A549 (cell line): ENCODE results near the gene KDELR3. TPM values are rescaled to one million over a fixed set of nuclear protein-coding genes. Genes with fewer than 3 reads are reported as not detected.

ENCODE experiments used
- ATAC-seq, 2 experiments: fragments of 200-7000 bp in 1 of 2; fragments of >200 bp in 1 of 2; cut with Nextera tagmentation in 1 of 2; cut with Tn5 transposase in 1 of 2; 3 replicates each; pipeline versions ENCODE4 v1.8.0 to v1.9.1; 2018 to 2020; ENCODE audit warnings: mild to moderate bottlenecking in 1 of 2, moderate library complexity in 1 of 2
- CTCF ChIA-PET: fragments of 300-600 bp; sonication (Branson Sonifier 250); formaldehyde crosslinking; extraction: SDS; loops from one replicate; lab custom pipeline; 2021; ENCODE audit warnings: antibody characterized with exemption, inconsistent platforms; lab: Yijun Ruan, JAX
- POLR2A ChIA-PET: fragments of 350-600 bp; formaldehyde crosslinking; extraction: SDS; loops from one replicate; lab custom pipeline; 2021; ENCODE audit warnings: antibody characterized with exemption, inconsistent platforms; lab: Yijun Ruan, JAX
- DNase-seq, 2 experiments: peaks; one replicate each; pipeline versions ENCODE4 v3.0.0 to v3.0.0-alpha.2; 2011 to 2016; ENCODE audit warnings: low read depth in 1 of 2, low spot score in 1 of 2
- FAIRE-seq: peaks from 2 replicates; lab custom pipeline; 2011; peaks lifted over from hg19 to GRCh38; lab: Jason Lieb, UNC
- H3K27ac ChIP-seq, 2 experiments: fragments of >200 bp; sonication (Bioruptor Twin); formaldehyde crosslinking; 3 replicates each; pipeline ENCODE4 v1.5.1; 2016 to 2017
- H3K4me1 ChIP-seq: fragments of >200 bp; sonication (Bioruptor Twin); formaldehyde crosslinking; 3 replicates; pipeline ENCODE4 v1.6.1; 2016
- H3K4me2 ChIP-seq: fragments of >200 bp; sonication (Bioruptor Twin); formaldehyde crosslinking; 3 replicates; pipeline ENCODE4 v1.6.1; 2016
- H3K4me3 ChIP-seq: fragments of >200 bp; sonication (Bioruptor Twin); formaldehyde crosslinking; 3 replicates; pipeline ENCODE4 v1.5.1; 2016
- H3K9me3 ChIP-seq: fragments of >200 bp; sonication (Bioruptor Twin); formaldehyde crosslinking; 3 replicates; pipeline ENCODE4 v1.6.1; 2016
- CBX8 ChIP-seq: fragments of 200-600 bp; sonication (generic); IDR thresholded peaks from 2 replicates; pipeline ENCODE4 v1.6.1; 2016
- CEBPB ChIP-seq, 2 experiments: fragments of >200 bp in 1 of 2; sonication (Bioruptor Twin) in 1 of 2; formaldehyde crosslinking in 1 of 2; IDR thresholded peaks; 2 replicates each; pipeline ENCODE4 v1.6.1; 2012 to 2016
- CHD4 ChIP-seq: fragments of 200-600 bp; sonication (generic); IDR thresholded peaks from 2 replicates; pipeline ENCODE4 v1.6.1; 2016; ENCODE audit warnings: antibody characterized with exemption, mild to moderate bottlenecking, borderline replicate concordance
- ELK1 ChIP-seq: fragments of 150-350 bp; IDR thresholded peaks from 2 replicates; pipeline ENCODE4 v1.6.1; 2014; ENCODE audit warnings: low read depth, mild to moderate bottlenecking, low read length
- EP300 ChIP-seq, 2 experiments: fragments of >200 bp; sonication (Bioruptor Twin); formaldehyde crosslinking; IDR thresholded peaks; 2 replicates in 1 of 2; 3 replicates in 1 of 2; pipeline ENCODE4 v1.6.1; 2016 to 2017
- HEYL ChIP-seq: fragments of 250-450 bp; sonication (Bioruptor Pico); IDR thresholded peaks from 2 replicates; pipeline ENCODE4 v1.8.0; 2021; ENCODE audit warnings: mild to moderate bottlenecking, moderate library complexity
- JUN ChIP-seq, 2 experiments: fragments of >200 bp; sonication (Bioruptor Twin); formaldehyde crosslinking; IDR thresholded peaks; 2 replicates in 1 of 2; 3 replicates in 1 of 2; pipeline ENCODE4 v1.6.1; 2016 to 2017
- MYC ChIP-seq: IDR thresholded peaks from 2 replicates; pipeline ENCODE4 v1.6.1; 2012; ENCODE audit warnings: mild to moderate bottlenecking, inconsistent platforms, low read length, improper control_type of control experiment, borderline replicate concordance
- NR3C1 ChIP-seq: fragments of >200 bp; sonication (Bioruptor Twin); formaldehyde crosslinking; IDR thresholded peaks from 3 replicates; pipeline ENCODE4 v1.6.1; 2017
- RAD21 ChIP-seq, 2 experiments: fragments of >200 bp in 1 of 2; sonication (Bioruptor Twin) in 1 of 2; formaldehyde crosslinking in 1 of 2; IDR thresholded peaks in 1 of 2; conservative IDR thresholded peaks in 1 of 2; 2 replicates in 1 of 2; 3 replicates in 1 of 2; pipeline ENCODE4 v1.6.1; 2012 to 2018; ENCODE audit warnings: inconsistent platforms in 1 of 2
- RARB ChIP-seq: fragments of 250-450 bp; sonication (Bioruptor Pico); IDR thresholded peaks from 2 replicates; pipeline ENCODE4 v1.8.0; 2021; ENCODE audit warnings: mild to moderate bottlenecking, moderate library complexity
- TP53 ChIP-seq: fragments of 250-450 bp; sonication (Bioruptor Pico); IDR thresholded peaks from 2 replicates; pipeline ENCODE4 v1.5.0; 2021; ENCODE audit warnings: mild to moderate bottlenecking, moderate library complexity
- WGBS: methylation state at CpG from one replicate; pipeline ENCODE4 v1.1.6; 2017; ENCODE audit errors: missing lambda C conversion rate; 5-methylcytosine and 5-hydroxymethylcytosine counted together
- polyA plus RNA-seq, 4 experiments: library from polyadenylated mRNA; depleted of rRNA in 3 of 4; stranded (reverse); fragments of >200 nt; fragmentation: RNase III in 1 of 4; extraction: RNeasy Plus Mini Kit Qiagen cat#74134 plus additional on column Dnase treatment in 1 of 4; gene quantifications; 2 replicates in 3 of 4; 3 replicates in 1 of 4; pipeline ENCODE4 v1.2.3, GENCODE V29; 2011 to 2017
- TF ChIP-seq, protein P1 (sequence below): fragments of >200 bp; sonication (Bioruptor Twin); formaldehyde crosslinking; IDR thresholded peaks from 3 replicates; pipeline ENCODE4 v1.6.1; 2016
- TF ChIP-seq, protein P2 (sequence below): fragments of 200-600 bp; sonication (generic); IDR thresholded peaks from 2 replicates; pipeline ENCODE4 v1.6.1; 2016; ENCODE audit warnings: antibody characterized with exemption, mild to moderate bottlenecking, moderate library complexity

KDELR3 gene
- polyA plus RNA-seq, 2 of the 4 experiments (the other 2 are of a cell fraction), result 12.2 to 32.8 TPM

- Histone ChIP-seq H3K4me3 (no peak overlapping the region), H3K4me2 (no peak overlapping the region), H3K27ac (no peak overlapping the region), H3K4me1 (peaks cover 9% of the 10 kb centered on the region; the same call in 2 of the 3 replicates), H3K9me3 (no peaks in the 10 kb centered on the region)
- ChIA-PET CTCF (no interaction called here), POLR2A (no interaction called here)
- FAIRE-seq (no peak), DNase-seq (no peak), ATAC-seq (no peak)
- WGBS, result 83% methylated on average over 11 of the region's 11 CpGs
- TF ChIP-seq CHD4, result no peak
- no peak for TF ChIP-seq CEBPB (IDR thresholded peaks at IDR 0.05)
Observed at GRCh38 chr22:38471237-38471636, 3.3 kb downstream of the KDELR3 start.

GRCh38 chr22:38474003-38474607 is 6.2 kb downstream of the KDELR3 start:
- DNase-seq (no peak), FAIRE-seq (no peak), ATAC-seq (0 out of 6 replicates have a peak, but pooled peaks of 1 of the 2 experiments have one; percentile 6)
- no peaks in the 10 kb centered on the region for H3K9me3 ChIP-seq
- no peak overlapping the region for H3K4me3 ChIP-seq
- peaks cover 5% of the 10 kb centered on the region; the same call in 1 of the 3 replicates for H3K4me1 ChIP-seq
- H3K4me2 ChIP-seq, result no peak overlapping the region
- POLR2A ChIA-PET, result no interaction called here
- CTCF ChIA-PET, result no interaction called here
- 79% methylated on average over 10 of the region's 10 CpGs for WGBS
- H3K27ac ChIP-seq, result no peak overlapping the region
- TF ChIP-seq MYC (no peak), RARB (no peak), NR3C1 (no peak), CBX8 (no peak)
- TF ChIP-seq, protein P1, sequence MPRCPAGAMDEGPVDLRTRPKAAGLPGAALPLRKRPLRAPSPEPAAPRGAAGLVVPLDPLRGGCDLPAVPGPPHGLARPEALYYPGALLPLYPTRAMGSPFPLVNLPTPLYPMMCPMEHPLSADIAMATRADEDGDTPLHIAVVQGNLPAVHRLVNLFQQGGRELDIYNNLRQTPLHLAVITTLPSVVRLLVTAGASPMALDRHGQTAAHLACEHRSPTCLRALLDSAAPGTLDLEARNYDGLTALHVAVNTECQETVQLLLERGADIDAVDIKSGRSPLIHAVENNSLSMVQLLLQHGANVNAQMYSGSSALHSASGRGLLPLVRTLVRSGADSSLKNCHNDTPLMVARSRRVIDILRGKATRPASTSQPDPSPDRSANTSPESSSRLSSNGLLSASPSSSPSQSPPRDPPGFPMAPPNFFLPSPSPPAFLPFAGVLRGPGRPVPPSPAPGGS, result no peak
- TF ChIP-seq, protein P2, sequence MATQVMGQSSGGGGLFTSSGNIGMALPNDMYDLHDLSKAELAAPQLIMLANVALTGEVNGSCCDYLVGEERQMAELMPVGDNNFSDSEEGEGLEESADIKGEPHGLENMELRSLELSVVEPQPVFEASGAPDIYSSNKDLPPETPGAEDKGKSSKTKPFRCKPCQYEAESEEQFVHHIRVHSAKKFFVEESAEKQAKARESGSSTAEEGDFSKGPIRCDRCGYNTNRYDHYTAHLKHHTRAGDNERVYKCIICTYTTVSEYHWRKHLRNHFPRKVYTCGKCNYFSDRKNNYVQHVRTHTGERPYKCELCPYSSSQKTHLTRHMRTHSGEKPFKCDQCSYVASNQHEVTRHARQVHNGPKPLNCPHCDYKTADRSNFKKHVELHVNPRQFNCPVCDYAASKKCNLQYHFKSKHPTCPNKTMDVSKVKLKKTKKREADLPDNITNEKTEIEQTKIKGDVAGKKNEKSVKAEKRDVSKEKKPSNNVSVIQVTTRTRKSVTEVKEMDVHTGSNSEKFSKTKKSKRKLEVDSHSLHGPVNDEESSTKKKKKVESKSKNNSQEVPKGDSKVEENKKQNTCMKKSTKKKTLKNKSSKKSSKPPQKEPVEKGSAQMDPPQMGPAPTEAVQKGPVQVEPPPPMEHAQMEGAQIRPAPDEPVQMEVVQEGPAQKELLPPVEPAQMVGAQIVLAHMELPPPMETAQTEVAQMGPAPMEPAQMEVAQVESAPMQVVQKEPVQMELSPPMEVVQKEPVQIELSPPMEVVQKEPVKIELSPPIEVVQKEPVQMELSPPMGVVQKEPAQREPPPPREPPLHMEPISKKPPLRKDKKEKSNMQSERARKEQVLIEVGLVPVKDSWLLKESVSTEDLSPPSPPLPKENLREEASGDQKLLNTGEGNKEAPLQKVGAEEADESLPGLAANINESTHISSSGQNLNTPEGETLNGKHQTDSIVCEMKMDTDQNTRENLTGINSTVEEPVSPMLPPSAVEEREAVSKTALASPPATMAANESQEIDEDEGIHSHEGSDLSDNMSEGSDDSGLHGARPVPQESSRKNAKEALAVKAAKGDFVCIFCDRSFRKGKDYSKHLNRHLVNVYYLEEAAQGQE, result no peak

- Histone ChIP-seq H3K4me3 (no peak overlapping the region), H3K4me2 (no peak overlapping the region), H3K9me3 (no peaks in the 10 kb centered on the region), H3K27ac (no peak overlapping the region), H3K4me1 (peaks cover 5% of the 10 kb centered on the region; the same call in 1 of the 3 replicates)
- TF ChIP-seq TP53 (CRISPR knock-in tag), result no peak
- TF ChIP-seq RAD21 (conservative IDR thresholded peaks at IDR 0.05 in 1 of 2, IDR thresholded peaks at IDR 0.05 in 1 of 2), result no peak
- no peak for TF ChIP-seq JUN (IDR thresholded peaks at IDR 0.05)
- TF ChIP-seq EP300 (IDR thresholded peaks at IDR 0.05), result no peak
- no peak for TF ChIP-seq ELK1
- no peak for TF ChIP-seq HEYL (CRISPR knock-in tag)
- no peak for TF ChIP-seq RARB
- ChIA-PET POLR2A (no interaction called here), CTCF (no interaction called here)
- no peak for FAIRE-seq
- ATAC-seq, result peak in 1 of 2 experiments; percentile 7; a peak in 2 of 6 replicates
- DNase-seq, result no peak
- 71% methylated on average over 1 of the region's 1 CpG for WGBS
Observed at GRCh38 chr22:38477585-38477984, 9.7 kb downstream of the KDELR3 start.
